ENCODE measurements around the gene LNX1.

LNX1 gene

DNA sequence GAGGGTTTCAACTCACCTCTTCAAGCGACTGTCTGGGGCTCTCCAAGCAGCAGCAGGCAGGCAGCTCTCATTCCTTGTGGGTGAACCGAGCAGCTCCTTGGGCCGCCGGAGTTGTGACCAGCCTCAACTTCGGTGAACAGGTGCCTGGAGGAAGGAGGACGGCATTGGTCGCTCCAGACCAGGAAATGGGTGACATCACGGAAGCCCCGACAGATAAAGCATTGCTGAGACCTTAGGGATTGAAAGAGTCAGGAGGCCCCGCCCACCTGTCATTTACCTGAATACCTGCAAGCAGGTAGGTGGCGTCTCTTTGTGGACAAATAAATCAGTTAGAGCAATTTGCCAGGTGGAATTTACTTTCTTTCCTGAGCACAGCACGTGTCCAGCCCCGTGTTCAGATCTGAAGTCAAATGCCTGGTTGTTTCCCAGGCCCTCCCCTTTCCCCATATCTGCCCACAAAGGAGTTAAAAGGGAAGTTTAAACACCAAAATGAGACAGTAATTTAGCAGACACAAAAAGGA, at the start of gene LNX1:
Gene LNX1, minus strand, starts transcription at position 115 of the 521 bp plus-strand sequence. CDS start 17,484 bp downstream, outside the sequence.
- DNase-seq (ENCODE audit: low spot score): no peak

DNA sequence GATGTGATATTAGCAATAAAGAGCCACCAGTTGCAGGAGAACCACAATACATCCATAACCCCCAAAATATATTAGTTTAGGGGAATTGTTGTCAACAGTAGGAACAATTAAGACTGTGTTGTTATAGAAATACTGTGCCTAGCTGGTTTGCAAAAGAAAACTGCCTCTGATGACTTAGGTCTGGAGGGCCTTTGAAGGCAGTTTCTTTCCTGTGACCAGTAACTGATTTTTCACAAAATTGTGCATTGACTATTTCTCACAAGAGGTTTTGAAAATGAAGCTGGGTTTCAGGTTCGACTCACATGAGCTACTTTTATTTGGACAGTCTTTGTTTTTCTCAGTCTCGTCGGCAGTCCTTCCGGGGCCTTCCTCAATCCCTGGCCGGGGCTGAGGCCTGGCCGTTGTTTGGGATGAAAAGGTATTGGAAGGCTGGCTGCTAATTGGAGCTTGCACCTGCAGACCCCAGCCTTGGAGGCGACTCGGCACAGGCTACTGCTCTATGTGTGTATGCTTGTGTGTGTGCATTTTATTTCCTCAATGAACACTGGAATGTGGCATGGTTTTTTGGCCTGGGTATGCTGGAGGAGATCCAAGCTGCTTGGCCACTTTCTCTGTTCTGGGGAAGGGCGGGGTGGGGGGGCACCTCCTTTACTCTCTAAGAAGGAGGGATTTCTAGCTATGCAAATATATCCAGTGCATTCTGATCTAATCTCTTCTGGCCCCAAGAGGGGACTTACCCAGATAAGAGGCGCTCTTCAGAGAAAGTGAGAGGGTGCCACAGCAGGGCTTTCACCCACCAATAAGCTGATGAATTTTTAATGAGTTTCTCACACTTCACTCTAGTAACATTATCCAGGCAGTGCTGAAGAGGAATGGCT, 49.5 kb upstream of the LNX1 start:
- peak; percentile 20 for DNase-seq (ENCODE audit: low spot score)

DNA sequence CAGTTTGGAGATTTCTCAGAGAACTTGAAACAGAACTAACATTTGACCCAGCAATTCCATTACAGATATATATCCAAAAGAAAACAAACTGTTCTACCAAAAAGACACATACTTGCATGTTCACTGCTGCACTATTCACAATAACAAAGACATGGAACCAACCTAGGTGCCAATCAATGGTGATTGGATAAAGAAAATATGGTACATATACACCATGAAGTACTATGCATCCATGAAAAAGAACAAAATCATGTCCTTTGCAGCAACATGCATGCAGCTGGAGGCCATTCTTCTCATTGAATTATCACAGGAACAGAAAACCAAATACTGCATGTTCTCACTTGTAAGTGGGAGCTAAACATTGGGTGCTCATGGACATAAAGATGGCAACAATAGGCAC, 47.6 kb upstream of the LNX1 start:
- no peak for DNase-seq (ENCODE audit: low spot score)

DNA sequence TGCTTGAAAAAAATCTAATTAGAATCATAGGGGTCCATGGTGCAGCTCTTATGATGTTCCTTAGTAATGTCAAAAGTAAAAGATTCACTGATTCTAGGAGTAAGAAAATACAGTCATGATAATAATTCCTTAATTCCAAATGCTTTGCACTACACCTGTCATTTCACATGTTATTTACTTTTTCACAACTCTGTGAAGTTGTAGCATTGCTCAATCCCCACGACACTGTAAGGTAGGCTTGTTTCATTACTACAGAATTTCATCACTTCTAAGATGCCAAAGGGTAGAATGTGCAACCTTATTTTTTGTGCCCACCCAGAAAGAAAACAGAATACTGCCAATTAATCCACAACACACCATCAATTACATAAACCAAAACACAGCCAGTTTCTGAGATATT, 46.1 kb upstream of the LNX1 start:
- DNase-seq (ENCODE audit: low spot score): no peak

DNA sequence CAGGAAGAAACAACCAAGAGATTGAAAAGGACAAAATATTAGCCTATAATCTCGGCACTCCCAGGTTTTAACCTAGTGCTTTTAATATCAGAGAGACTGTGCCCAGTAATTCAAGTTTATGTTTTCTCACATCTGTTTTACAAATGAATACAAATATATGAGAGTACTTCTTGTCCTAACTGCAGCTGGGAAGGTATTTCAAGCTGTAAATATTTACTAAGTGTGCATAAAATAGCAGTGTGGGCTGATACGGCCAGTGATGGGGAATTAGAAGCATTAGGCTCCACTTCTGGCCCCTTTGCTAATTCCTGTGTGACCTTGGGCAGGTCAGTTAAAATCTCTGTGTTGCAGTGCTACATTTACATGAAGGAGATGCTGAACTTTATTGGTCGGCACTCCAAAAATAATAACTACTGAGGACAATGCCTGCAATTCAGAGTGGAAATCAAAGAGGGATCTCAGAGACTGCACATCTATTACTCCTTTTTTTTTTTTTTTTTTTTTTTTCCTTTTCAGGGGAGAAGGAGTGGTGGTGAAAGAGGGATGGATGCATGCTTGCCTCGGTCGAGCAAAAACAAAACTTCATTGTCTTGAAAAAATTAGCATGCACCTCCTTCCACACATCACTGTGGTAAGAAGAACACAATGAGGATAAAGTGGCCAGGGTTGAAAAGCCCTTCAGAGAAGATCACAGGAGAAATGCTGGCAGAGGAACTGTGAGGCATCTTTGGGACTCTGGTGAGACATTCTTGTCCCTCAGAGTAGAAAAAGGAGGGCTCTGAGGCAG, 44.6 kb upstream of the LNX1 start:
- DNase-seq (ENCODE audit: low spot score): no peak

DNA sequence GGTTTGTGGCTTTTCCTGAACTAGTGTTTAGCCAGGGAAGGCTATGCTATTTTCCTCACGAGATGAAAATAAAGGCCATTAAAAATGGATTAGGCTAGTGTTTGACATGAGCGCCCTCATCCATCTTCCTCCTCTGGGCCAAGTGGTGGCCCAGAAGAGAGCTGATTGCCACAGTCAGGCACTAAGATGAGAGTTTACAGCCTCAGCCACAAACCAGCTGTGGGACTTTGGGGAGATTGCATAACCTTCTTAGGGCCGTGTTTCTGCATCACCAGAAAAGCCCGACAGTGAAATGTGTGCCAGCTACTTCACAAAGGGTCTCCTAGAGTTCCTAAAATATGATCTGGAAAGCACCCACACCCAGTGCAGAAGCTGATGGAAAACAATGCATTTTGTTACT, 42.3 kb upstream of the LNX1 start:
- DNase-seq (ENCODE audit: low spot score): no peak

DNA sequence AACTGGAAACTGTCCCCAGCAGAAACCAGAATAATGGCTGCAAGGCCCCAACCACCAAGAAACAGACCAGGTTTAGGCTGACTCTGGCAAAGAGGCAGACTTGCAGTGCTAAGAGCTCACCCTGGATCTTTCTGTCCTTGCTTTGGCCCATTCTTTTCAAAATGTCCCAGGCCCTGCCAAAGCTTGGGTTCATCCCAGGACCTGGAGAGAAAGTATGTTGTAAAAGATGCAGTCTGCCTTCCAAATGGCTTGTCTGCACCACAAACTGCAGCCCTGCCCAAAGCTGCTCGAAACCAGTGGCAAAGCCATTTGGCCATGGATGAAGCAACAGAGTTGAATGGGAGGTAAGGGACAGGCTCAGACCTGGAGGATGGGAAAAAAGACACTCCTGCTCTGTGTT, 38.0 kb upstream of the LNX1 start:
- DNase-seq (ENCODE audit: low spot score): no peak

DNA sequence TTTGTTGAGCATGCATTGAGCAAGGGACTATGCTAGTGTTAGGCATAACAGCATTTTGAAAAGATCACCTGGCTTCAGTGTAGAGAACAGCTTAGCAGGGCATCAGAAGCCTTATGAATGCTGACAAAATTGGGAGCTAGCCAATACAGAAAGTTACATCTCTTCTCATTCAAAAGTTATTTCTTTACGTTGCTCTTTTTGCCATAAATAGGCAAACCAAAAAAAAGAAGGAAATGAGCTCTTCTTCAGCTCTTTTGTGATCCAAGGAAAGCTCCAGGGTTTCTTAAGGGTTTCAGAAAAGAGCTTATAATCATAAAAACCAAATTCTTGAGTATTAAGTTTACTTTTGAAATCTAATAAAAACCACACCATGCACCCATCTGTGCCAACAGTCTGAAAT, 35.2 kb upstream of the LNX1 start:
- DNase-seq (ENCODE audit: low spot score): no peak

DNA sequence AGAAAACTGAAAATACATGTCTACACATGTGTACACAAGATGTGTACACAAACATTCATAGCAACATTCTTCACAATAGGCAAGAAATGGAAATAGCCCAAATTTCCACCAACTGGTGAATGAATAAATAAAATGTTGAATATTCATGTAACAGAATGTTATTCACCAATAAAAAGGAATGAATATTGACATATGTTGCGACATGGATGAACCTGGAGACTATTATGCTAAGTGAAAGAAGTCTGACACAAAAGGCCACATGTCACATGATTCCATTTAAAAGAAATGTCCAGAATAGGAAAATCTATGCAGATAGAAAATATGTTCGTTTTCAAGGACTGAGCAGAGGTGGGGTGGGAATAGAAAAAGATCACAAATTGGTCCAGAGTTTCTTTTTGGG, 34.6 kb upstream of the LNX1 start:
- no peak for DNase-seq (ENCODE audit: low spot score)

DNA sequence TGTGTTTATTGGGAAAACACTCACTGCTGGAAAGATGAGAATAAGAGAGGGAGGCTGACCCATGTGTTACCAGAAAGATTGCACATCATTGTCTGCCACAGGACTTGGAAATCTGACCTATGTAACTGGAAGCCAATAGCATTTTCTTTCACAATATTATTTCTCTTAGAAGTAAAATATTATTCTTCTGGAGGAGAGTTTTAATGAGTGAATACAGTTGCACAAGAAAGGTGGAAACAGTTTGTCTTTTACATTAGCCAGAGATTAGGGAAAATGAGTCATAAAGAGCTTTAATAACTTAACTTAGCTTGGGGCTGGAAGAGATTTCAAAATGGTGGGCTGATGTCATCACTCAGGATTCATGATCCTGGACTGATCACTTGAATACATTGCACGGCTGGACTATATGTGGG, 31.5 kb upstream of the LNX1 start:
- DNase-seq (ENCODE audit: low spot score): no peak

DNA sequence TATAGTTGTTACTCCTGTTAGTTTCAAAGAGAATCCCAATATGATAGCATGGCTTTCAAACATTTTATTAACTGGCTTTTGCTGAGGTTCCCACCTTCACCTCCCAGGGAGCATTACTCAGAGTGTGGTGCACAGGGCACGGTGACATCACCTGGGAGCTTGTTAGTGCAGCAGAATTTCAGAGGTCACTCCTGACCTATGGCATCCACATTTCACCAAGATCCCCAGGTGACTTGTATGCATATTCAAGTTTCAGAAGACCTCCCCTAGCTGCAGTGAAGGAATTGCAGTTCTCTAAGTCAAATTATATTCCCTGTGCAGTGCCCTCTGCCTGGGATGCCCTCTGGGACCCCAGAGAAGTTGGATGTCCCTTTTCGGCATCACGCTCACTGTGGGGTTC, 29.7 kb upstream of the LNX1 start:
- no peak for DNase-seq (ENCODE audit: low spot score)

DNA sequence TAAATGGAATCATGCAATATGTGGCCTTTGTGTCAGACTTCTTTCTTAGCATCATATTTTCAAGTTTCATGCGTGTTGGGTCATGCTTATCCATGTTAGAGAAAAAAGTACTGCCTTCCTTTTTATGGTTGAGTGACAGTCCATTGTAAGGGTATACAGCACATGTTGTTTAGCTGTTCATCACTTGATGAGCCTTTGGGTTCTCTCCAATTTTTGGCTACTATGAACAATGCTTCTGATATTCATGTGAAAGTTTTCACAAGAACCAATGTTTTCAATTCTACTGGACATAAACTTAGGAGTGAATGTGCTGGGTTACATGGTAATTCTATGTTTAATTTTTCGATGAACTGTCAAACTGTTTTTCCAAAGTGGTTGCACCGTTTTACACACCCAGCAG, 28.1 kb upstream of the LNX1 start:
- no peak for DNase-seq (ENCODE audit: low spot score)

DNA sequence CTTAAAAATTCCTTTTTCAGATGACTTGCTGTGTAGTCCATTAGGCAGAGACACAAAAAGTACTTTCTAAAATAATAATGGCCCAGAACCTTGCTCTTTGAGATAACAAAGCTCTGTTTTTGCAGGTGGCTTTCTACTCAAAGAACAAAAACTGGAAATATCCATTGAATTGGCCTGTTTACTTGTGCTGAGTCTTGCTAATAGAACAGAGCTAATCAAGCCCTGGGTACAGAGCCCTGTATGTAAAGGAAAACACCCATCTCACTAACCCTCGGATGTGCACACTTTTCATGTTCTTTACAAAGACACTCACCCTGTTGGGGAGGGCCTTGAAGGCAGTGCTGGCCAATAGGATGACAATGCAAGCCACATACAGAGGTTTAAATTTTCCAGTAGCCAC, 27.0 kb upstream of the LNX1 start:
- DNase-seq (ENCODE audit: low spot score): no peak

DNA sequence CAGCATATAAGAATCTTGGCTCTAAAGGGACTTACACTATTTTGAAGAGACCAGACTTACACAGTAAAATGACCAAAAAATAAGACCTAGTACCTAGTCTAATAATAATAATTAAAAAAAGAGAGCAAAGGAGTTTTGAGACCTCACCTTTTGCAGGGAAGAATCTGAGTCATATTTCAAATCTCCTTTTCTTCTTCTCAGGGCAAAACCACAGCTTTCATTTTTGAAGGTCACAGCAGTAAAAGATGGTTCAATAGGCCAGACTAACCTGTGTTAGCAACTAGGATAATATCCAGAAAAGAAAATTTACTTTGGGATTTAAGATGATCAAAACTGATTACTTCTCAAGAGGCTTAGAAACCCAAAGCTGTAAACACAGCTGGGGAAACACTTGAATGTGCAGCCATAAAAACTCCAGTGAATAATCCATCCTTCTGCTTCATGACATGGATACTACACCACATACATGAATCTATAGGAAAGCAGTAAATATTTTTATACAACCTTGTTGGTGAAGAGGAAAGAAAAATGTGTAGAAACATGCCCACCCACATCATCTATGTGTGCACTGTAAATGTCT, 25.9 kb upstream of the LNX1 start:
- DNase-seq (ENCODE audit: low spot score): no peak

DNA sequence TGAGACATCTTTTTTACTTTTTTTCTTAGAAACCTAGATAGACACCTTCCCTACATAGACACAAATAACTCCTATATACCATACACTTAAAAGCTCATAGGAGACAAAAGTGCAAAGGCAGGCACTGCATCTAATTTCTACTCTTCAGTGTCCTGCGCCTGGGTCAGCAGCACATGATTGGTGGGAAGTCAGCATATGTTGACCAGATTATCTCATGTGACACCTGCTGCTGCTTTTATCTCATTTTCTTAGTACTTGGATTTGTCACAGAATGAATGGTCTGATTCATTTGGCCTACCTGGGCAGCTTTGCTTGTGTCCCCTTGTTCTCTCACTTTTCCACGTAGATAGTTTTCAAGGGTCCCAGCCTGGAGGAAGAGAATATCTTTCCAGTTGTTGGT, 24.9 kb upstream of the LNX1 start:
- no peak for DNase-seq (ENCODE audit: low spot score)

DNA sequence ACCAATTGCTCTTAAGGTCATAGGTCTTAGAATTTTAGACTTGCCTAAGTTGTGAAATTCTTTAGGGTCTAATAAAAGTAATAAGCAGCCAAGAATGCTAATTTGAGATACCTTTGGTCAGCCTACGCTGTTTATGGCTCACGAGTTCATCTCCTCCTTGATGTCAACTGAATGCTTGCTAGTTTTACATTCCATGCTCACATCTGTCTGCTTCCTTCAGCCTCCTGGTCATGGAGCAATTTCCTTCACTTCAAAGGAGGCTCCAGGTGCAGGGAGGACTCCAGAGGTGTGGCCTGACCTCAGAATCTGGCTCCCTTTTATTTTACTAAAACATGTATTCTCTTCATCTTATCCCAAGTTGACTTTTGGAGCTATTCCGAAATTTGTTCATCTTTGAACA, 23.3 kb upstream of the LNX1 start:
- DNase-seq (ENCODE audit: low spot score): no peak

DNA sequence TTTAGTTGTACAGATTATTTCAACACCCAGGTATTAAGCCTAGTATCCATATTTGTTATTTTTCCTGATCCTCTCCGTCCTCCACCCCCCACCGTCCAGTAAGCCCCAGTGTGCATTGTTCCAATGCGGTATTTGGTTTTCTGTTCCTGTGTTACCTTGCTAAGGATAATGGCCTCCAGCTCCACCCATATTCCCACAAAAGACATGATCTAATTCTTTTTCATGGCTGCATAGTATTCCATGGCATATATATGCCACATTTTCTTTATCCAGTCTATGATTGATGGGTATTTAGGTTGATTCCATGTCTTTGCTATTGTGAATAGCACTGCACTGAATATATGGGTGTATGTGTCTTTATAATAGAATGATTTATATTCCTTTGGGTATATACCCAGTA, 22.1 kb upstream of the LNX1 start:
- no peak for DNase-seq (ENCODE audit: low spot score)

DNA sequence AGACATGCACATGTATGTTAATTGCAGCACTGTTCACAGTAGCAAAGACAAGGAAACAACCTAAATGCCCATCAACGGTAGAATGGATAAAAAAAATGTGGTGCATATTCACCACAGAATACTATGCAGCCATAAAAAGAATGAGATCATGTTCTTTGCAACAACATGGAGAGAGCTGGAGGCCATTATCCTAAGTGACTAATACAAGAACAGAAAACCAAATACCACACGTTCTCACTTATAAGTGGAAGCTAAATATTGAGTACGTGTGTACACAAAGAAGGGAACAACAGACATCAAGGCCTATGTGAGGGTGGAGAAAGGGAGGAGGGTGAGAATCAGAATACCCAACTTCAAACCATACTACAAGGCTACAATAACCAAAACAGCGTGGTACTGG, 17.4 kb upstream of the LNX1 start:
- no peak for DNase-seq (ENCODE audit: low spot score)

DNA sequence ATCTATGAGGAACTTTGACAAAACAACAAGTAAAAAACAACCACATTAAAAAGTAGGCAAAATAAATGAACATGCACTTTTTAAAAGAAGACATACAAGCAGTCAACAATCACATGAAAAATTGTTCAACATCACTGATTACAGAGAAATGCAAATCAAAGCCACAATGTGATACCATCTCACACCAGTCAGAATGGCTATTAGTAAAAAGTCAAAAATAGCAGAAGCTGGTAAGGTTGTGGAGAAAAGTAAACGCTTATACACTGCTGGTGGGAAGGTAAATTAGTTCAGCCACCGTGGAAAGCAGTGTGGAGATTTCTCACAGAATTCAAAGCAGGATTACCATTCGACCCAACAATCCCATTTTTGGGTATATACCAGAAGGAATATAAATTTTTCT, 17.0 kb upstream of the LNX1 start:
- DNase-seq (ENCODE audit: low spot score): no peak

DNA sequence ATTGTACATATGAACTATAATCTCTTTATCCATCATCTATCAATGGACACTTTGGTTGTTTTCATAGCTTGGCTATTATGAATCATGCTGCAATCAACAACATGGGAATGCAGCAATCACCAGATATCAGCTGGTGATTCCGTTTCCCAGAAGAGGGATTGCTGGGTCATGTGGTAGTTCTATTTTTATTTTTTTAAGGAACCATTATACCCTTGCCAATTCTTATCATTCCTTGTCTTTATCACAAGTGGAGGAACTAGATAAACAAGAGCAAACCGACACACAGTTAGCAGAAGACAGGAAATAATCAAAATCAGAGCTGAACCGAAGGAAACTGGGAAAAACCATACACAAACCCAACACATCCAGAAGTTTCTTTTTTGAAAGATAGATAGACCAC, 14.5 kb upstream of the LNX1 start:
- DNase-seq (ENCODE audit: low spot score): no peak

DNA sequence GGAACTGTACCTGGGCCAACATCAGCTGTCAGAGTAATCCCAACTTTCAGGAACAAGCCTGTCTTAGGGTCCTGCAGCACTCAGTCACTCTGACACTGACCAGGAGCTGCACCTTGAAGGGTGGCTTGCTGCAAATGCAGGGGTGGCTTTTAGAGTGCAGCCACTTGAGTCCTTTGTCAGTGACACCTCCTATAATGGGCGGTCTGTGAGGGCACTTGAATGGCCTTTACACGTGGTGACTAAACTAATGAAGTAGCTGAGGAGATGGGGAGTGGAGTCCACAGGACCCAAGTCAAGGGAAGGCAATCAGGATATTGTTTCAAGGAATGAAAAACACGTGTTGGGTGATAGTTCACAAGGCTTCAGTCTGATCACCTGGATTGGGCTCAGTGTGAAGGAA, 11.1 kb upstream of the LNX1 start:
- DNase-seq (ENCODE audit: low spot score): no peak

DNA sequence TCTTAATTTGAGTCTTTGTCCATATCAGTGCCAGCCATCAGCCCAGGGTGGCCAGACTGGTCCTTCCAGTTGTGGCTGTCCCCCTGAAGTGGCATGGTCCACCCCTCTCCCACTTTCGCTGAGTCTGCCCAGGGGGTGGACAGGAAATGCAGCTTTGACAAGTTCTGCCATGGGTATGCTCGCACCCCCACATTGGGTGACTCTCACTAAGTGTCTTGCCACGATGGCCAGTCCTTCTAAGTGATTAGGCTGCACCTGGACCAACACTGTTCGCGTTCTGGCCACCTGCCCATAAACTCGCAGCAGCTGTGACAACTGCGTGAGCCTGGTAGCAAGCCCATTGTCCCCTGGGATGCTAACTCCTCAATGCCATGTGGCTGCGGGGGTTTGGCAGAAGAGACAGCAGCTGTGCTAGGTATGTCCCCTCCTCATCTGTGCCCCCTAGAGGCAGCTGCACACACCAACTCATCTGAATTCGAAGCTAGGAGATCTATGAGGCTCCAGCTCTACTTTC, 10.0 kb upstream of the LNX1 start:
- no peak for DNase-seq (ENCODE audit: low spot score)

DNA sequence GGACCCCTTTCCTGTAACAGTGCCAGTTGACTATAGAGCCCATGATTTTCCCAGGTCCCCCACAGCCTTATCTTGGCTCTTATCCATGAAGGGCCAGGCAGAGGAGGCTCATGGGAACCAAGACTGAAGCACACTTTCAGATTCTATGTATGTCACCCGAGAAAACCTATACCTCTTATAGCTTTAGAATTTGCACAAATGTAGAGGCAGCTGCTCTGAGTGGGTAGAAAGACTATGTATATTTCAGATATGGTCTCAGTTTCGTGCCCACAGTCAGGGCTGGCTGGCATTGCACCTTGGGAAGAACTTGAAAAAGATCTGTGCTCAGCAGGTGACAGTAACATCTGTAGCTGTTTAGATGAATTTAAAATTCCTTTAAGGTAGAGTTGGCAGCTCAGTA, 8.3 kb upstream of the LNX1 start:
- no peak for DNase-seq (ENCODE audit: low spot score)

Data from Ammon's horn (tissue), 1 donor.